ENCODE results near the gene KIF1A. TPM values are rescaled to one million over a fixed set of nuclear protein-coding genes. Genes with fewer than 3 reads are reported as not detected.

Gene KIF1A
- total RNA-seq, 8 experiments from 2014 or later: 0.36 to 180 (median 118) TPM

DNA sequence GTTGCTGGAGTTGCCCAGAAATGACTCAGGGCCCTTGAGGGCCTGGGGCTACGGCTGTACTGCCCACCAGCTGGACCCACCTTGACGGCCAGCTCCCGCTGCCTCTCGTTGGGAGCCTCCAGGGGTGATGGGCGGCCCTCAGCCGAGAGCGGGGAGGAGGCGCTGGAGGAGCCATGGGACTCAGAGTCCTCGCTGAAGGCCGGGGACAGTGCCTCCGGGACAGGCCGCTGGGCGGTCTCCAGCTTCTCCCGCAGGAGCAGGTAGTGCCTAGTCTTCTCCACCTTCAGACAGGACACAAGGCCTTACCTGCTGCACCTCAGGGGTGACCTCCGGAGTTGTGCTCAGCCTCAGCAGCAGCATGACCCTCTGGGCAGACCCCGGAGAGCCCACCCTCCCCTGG, 97.6 kb downstream of the KIF1A start:
- no peak for ATAC-seq (replicated peaks in 6 of 8)
- no peaks in the 10 kb centered on the region for H3K4me1 ChIP-seq (replicated peaks in 1 of 2)
- no peak overlapping the region for H3K27ac ChIP-seq
- H3K4me3 ChIP-seq: no peak overlapping the region
- 86% methylated on average over 5 of the region's 16 CpGs; no CpG with 5 or more reads in 9 of the 10 experiments for WGBS, 10 experiments
- in situ Hi-C loops (cut with MboI; ENCODE audit: low pct_unique_long_range_greater_than_20kb in 2 of 9, low sequenced_read_pairs in 9 of 9, unreplicated experiment in 9 of 9): no loop called here

DNA sequence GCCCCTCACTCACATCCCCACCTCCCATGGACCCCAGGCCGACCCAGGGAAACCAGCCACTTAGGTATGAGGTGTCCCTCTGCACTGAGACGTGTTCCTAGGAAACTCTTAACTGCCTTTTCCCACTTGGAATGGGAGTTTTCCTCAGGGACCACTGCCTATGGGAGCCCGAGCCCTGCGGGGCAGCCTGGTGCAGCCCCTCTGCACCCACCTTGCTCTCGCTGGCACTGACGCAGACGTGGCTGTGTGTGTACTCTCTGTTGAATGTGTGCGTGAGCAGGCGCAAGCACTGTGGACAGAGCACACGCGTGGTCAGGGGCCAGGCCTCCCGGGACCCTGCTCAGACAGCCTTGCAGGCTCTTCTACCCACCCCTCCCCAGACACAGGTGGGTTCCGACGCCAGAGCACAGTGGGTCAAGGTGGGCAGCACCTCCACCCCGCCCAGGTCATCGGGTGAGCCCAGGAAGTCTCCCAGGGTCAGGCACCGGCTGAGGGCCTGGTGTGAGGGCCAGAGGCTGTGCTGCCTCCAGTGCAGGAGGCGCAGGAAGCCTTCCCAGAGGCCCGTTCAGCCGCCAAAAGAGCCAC, 98.3 kb downstream of the KIF1A start:
- WGBS, 10 experiments: 100% methylated on average over 1 of the region's 20 CpGs; no CpG with 5 or more reads in 9 of the 10 experiments
- Histone ChIP-seq H3K4me3 (no peak overlapping the region), H3K27ac (no peak overlapping the region), H3K4me1 (replicated peaks in 1 of 2) (no peaks in the 10 kb centered on the region)
- ATAC-seq (replicated peaks in 6 of 8): no peak
- in situ Hi-C loops (cut with MboI; ENCODE audit: low pct_unique_long_range_greater_than_20kb in 2 of 9, low sequenced_read_pairs in 9 of 9, unreplicated experiment in 9 of 9): no loop called here

GRCh38 chr2:240720686-240721595, 99.1 kb downstream of the KIF1A start:
- H3K27ac ChIP-seq: no peak overlapping the region
- peak in 3 of 8 experiments; percentile 37 to 94 (median 88) for ATAC-seq (replicated peaks in 6 of 8)
- in situ Hi-C loops (cut with MboI; ENCODE audit: low pct_unique_long_range_greater_than_20kb in 2 of 9, low sequenced_read_pairs in 9 of 9, unreplicated experiment in 9 of 9): no loop called here
- H3K4me1 ChIP-seq (replicated peaks in 1 of 2): no peaks in the 10 kb centered on the region
- 0 to 100% (median 50%) methylated on average over 1 to 4 of the region's 25 CpGs; no CpG with 5 or more reads in 3 of the 10 experiments for WGBS, 10 experiments
- no peak overlapping the region for H3K4me3 ChIP-seq

- 0 to 100% (median 56%) methylated on average over 1 to 8 of the region's 25 CpGs; no CpG with 5 or more reads in 3 of the 10 experiments for WGBS, 10 experiments
- in situ Hi-C loops (cut with MboI; ENCODE audit: low pct_unique_long_range_greater_than_20kb in 2 of 9, low sequenced_read_pairs in 9 of 9, unreplicated experiment in 9 of 9): no loop called here
- H3K4me3 ChIP-seq: no peak overlapping the region
- H3K4me1 ChIP-seq (replicated peaks in 1 of 2): no peaks in the 10 kb centered on the region
- no peak overlapping the region for H3K27ac ChIP-seq
- no peak for ATAC-seq (replicated peaks in 6 of 8)
Measured at GRCh38 chr2:240719676-240720545, 100.1 kb downstream of the KIF1A start.

GRCh38 chr2:240718896-240719490, 101.0 kb downstream of the KIF1A start:
- in situ Hi-C loops (cut with MboI; ENCODE audit: low pct_unique_long_range_greater_than_20kb in 2 of 9, low sequenced_read_pairs in 9 of 9, unreplicated experiment in 9 of 9): no loop called here
- Histone ChIP-seq H3K4me3 (no peak overlapping the region), H3K4me1 (replicated peaks in 1 of 2) (no peaks in the 10 kb centered on the region), H3K27ac (no peak overlapping the region)
- 59 to 100% (median 87%) methylated on average over 1 to 6 of the region's 25 CpGs; no CpG with 5 or more reads in 5 of the 10 experiments for WGBS, 10 experiments
- no peak for ATAC-seq (replicated peaks in 6 of 8)

DNA sequence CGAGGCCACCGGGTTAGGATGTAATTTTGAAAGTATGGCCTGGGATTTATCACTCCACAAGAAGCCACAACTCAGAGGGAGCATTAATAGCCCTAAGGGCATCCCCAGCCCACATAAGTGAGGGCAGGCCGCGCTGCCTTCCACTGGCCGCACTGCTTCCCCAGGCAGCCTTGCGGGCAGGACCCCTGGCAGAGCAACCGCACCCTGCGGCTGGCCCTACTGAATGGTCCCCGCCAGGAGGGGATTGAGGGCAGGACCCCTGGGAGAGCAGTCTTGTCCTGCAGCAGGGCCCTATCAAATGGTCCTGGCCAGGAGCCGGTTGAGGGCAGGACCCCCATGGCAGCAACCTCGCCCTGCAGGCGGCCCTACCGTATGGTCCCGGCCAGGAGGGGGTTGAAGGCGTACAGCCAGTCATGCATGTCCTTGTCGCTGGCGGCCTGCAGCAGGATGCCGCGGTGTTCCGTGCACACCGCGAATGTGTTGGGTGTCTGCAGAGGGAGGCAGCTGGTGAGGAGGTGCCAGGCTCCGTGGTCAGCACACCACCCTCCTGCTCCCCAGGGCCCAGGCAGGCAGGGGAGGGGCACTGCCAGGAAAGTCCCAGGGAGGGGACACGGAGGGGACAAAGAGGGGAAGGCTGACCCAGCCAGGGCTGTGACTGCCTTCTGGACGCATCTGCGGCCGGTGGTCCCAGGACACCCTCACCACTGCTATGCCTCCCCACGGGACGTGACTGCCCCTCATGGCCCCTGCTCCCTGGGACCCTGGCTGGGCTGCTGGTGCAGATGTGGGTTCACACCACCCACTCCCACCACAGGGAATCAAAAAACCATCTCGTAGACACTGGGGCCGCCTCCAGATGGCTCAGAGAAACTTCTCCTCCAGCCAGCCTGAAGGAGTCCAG, 102.1 kb downstream of the KIF1A start:
- 0 to 100% (median 100%) methylated on average over 1 to 3 of the region's 31 CpGs; no CpG with 5 or more reads in 4 of the 10 experiments for WGBS, 10 experiments
- H3K27ac ChIP-seq: no peak overlapping the region
- in situ Hi-C loops (cut with MboI; ENCODE audit: low pct_unique_long_range_greater_than_20kb in 2 of 9, low sequenced_read_pairs in 9 of 9, unreplicated experiment in 9 of 9): no loop called here

GRCh38 chr2:240717181-240717641, 102.8 kb downstream of the KIF1A start:
- no peak overlapping the region for H3K4me3 ChIP-seq
- no peak for ATAC-seq (replicated peaks in 6 of 8)
- no peak overlapping the region for H3K27ac ChIP-seq
- no peaks in the 10 kb centered on the region for H3K4me1 ChIP-seq (replicated peaks in 1 of 2)
- in situ Hi-C loops (cut with MboI; ENCODE audit: low pct_unique_long_range_greater_than_20kb in 2 of 9, low sequenced_read_pairs in 9 of 9, unreplicated experiment in 9 of 9): no loop called here
- WGBS, 10 experiments: 33 to 100% (median 92%) methylated on average over 2 to 5 of the region's 18 CpGs; no CpG with 5 or more reads in 5 of the 10 experiments

More for the DNA sequence above, 102.1 kb downstream of the KIF1A start:
- Histone ChIP-seq H3K4me1 (replicated peaks in 1 of 2) (no peaks in the 10 kb centered on the region), H3K4me3 (no peak overlapping the region)
- ATAC-seq (replicated peaks in 6 of 8): no peak

- no peaks in the 10 kb centered on the region for H3K4me1 ChIP-seq (replicated peaks in 1 of 2)
- ATAC-seq (replicated peaks in 6 of 8): no peak
- WGBS, 10 experiments: 45 to 100% (median 90%) methylated on average over 1 to 9 of the region's 23 CpGs; no CpG with 5 or more reads in 2 of the 10 experiments
- H3K27ac ChIP-seq: no peak overlapping the region
- in situ Hi-C loops (cut with MboI; ENCODE audit: low pct_unique_long_range_greater_than_20kb in 2 of 9, low sequenced_read_pairs in 9 of 9, unreplicated experiment in 9 of 9): no loop called here
- no peak overlapping the region for H3K4me3 ChIP-seq
Measured at GRCh38 chr2:240716130-240716798, 103.8 kb downstream of the KIF1A start.

DNA sequence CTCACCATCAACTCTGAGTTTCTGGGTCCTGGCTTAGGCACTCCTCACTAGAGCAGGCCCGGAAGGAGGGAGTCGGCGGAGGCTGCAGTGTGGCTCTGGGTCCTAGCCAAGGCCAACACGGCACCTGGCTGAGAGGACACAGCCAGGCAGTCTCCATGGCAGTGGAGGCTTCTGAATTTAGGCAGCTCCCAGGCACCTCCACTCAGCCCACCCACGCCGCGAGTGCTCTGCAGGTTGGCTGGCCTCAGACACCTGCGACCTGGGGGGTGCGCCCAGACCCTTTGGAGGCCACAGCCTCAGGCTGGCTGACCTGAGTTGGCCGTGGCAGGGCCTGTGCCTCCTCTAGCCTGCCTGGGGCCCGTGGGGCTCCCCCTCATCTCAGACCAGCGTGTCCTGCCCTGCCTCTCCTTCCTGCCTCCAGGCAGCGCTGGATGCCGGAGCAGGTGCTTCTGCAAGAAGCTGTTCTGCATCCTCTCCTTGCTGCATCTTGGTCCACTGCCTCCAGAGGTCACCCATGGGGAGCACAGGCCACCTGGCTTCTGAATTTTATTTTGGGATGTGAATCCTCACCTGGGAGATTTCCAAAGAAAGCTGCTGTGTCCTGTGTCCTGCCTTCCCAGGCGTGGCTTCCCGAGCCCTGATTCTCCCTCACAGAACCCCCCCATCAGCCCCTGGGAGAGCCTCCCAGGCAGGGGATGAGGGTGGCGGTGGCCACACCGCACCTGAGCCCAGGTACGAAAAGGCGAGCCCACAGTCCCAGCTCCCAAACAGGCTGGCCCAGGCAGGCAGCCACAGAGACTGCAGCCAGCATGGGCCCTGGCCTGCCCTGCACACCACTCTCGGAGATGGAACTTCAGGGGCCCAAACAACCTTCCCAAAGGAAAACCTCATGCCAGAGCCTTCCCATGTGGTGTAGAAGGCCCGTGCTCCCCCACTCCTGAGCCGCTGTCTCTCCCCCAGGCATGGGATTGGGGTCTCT, 105.0 kb downstream of the KIF1A start:
- no peak overlapping the region for H3K4me3 ChIP-seq
- 14 to 100% (median 86%) methylated on average over 1 to 12 of the region's 23 CpGs; no CpG with 5 or more reads in 7 of the 10 experiments for WGBS, 10 experiments
- peak in 5 of 8 experiments; percentile 5 to 19 (median 16) for ATAC-seq (replicated peaks in 6 of 8)
- H3K27ac ChIP-seq: no peak overlapping the region
- in situ Hi-C loops (cut with MboI; ENCODE audit: low pct_unique_long_range_greater_than_20kb in 2 of 9, low sequenced_read_pairs in 9 of 9, unreplicated experiment in 9 of 9): no loop called here
- no peaks in the 10 kb centered on the region for H3K4me1 ChIP-seq (replicated peaks in 1 of 2)

DNA sequence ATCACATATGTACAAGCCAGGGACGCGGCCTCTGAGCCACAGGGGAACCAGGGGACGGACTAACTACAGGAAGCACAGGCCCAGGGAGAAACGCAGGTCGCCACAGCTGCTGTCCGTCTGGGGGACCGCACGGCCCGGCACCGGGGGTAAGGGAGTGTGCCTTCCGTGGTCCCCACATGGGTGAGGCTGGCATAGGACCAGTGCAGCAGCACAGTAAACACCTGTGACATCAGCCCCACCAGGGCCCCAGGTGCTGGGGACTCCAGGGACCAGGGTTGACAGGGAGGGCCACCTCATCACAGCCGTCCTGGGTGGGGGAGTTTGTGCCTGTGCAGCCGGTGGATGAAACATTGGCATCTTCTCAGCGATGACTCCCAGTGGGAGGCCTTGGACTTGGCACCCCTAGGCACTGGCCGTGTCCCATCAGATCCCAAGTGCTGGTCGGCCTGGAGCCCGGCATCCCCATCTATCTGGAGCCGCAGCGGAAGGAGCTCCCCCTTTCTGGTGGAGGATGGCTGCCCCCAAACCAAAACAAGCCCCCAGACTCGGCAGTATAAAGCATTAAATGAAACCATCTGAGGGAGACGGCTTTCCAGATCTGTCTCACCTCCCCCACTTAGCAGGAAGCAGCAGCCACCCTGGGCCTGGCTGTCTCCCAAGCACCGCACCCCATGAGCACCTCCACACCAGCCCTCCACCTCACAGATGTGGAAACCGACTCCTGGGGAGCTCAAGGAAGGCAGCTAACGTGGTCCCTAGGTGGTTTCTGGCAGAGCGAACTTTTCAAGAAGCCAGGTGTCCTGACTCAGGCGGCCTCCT, 105.9 kb downstream of the KIF1A start:
- no peak overlapping the region for H3K4me3 ChIP-seq
- WGBS, 10 experiments: 9 to 90% (median 69%) methylated on average over 2 to 9 of the region's 26 CpGs; no CpG with 5 or more reads in 4 of the 10 experiments
- no peak overlapping the region for H3K27ac ChIP-seq
- no peaks in the 10 kb centered on the region for H3K4me1 ChIP-seq (replicated peaks in 1 of 2)
- ATAC-seq (replicated peaks in 6 of 8): peak in 5 of 8 experiments; percentile 5 to 20 (median 14)
- in situ Hi-C loops (cut with MboI; ENCODE audit: low pct_unique_long_range_greater_than_20kb in 2 of 9, low sequenced_read_pairs in 9 of 9, unreplicated experiment in 9 of 9): no loop called here
